T47D (cell line): ENCODE measurements around the gene VTA1.
A peak's percentile ranks its signal among the peaks of the same experiment; 100 is the strongest.
"Not testable (repeated sequence)": the region's sequence is repeated elsewhere in the genome, so short reads cannot be mapped to it uniquely, and the experiment has no call there.

ENCODE experiments used
- DNase-seq, 2 experiments: peaks; one replicate each; pipeline versions ENCODE4 v3.0.0 to v3.0.0-alpha.2; 2011 to 2012; ENCODE audit warnings: low read depth in 1 of 2, low spot score in 1 of 2
- JUND ChIP-seq: IDR thresholded peaks from 2 replicates; pipeline ENCODE4 v1.6.1; 2012; ENCODE audit warnings: low read depth
- in situ Hi-C: cut with HindIII; loops from 2 replicates; pipeline ENCODE4 v1.10.0; 2016; ENCODE audit warnings: low sequenced_read_pairs, low pct_unique_long_range_greater_than_20kb

The VTA1 gene, protein sequence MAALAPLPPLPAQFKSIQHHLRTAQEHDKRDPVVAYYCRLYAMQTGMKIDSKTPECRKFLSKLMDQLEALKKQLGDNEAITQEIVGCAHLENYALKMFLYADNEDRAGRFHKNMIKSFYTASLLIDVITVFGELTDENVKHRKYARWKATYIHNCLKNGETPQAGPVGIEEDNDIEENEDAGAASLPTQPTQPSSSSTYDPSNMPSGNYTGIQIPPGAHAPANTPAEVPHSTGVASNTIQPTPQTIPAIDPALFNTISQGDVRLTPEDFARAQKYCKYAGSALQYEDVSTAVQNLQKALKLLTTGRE

DNA sequence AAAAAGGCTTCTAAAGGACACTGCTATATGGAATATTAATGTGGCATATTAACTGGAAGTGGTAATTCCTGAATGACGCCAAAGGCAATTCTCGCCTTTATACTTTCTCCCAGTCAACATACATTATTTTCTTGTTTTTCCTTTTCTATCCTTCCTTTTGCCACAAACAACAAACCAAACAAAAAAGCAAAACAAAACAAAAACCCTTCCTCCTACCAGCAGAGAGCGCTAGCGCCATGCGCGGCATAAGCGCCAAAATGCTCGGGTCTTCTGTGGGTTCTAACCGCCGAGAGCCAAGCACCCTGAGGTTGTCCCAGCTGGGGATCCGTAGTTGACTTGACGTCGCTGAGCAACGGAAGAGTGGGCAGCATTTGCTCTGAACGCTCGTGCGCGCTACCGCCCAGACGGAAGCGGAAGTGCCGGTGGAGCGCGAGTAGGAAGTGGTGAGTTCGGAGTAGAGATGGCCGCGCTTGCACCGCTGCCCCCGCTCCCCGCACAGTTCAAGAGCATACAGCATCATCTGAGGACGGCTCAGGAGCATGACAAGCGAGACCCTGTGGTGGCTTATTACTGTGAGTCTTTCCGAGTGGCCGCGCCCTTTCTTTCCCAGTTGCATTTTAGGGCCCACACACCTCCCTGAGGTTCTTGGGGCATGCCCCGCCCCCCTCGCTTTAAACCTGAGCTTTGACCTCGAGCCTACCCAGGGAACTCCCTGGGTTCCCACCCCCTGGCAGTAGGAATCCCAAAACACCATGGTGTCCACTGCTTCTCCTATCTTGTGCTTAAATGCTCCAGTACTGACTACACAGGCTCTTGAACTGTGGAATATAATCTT is at the start of gene VTA1, which contains the start of gene NMBR:
Gene VTA1 (plus strand): TSS at position 436 of the 835 bp plus-strand sequence. CDS start 25 bp downstream, at position 461.
Gene NMBR (minus strand): TSS at position 295 of the 835 bp plus-strand sequence. CDS start 58,464 bp downstream, outside the sequence.
- in situ Hi-C loops: no loop called here
- no peak for TF ChIP-seq JUND
- DNase-seq: peak; percentile 52 to 98

DNA sequence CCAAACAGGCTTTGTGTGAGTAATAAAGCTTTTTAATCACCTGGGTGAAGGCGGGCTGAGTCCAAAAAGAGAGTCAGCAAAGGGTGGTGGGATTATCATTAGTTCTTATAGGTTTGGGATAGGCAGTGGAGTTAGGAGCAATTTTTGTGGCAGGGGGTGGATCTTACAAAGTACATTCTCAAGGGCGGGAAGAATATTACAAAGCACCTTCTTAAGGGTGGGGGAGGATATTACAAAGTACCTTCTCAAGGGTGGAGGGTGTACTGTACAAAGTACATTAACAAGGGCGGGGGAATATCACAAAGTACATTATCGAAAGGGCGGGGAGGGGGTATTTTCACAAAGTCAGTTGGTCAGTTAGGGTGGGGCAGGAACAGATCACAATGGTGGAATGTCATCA is 42.2 kb upstream of the VTA1 start:
- DNase-seq, in situ Hi-C loops: not testable (repeated sequence)

DNA sequence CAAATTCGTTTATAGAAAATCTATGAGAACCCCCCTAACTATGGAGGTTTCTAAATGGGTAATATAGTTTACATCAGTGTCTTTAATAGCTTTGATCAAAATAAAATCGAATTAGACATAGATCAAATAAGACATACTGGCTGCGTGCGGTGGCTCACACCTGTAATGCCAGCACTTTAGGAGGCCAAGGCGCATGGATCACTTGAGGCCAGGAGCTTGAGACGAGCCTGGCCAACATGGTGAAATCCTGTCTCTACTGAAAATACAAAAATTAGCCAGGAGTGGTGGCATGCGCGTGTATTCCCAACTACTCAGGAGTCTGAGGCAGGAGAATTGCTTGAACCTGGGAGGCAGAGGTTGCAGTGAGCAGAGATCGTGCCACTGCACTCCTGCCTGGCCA is 36.2 kb upstream of the VTA1 start:
- in situ Hi-C loops, DNase-seq: not testable (repeated sequence)

DNA sequence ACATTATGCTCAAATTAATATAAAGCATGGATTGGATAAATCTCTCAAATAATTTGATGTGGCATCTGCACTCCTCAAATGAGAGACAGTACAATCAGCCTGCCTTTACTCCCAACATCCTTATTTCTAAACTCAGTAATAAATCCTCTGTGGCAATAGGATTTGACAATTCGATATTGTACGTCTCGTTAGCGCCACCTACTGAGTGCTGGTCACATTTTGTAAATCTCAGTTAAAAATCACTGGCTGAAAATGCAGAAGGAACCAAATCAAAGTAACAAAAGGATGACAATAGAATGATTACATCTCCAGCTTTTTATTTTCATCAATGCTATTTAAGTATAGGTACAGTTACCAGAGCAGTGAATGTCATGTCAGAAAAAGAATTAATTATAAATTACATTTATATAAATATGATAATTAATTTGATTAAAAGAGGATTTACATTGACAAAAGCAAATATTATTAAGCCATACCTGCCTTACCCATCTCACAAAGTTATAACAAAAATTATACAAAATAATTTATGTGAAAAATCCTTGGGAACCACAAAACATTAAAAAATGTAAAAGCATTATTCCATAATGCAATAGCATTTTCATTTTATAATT is 34.5 kb upstream of the VTA1 start:
- TF ChIP-seq JUND: no peak
- in situ Hi-C loops: no loop called here
- peak; percentile 27 to 78 for DNase-seq

DNA sequence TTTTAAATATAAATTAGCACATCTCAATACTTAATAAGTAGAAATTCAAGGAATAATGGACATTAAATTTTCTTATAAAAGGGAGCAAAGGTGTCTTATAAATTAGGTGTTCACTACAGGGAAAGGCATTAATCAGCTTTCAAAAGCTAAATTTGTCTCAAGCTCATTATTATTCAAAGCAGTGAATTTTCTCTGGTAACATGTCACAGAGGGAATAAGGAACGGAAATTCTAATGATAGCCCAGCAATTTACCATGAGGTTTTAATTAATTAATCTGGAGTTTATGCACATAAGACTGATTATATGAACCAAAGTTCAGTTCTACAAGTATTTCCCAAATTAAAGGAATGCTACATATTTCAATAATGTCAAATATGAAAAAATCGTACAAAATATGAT is 29.7 kb upstream of the VTA1 start:
- TF ChIP-seq JUND: no peak
- DNase-seq: no peak
- in situ Hi-C loops: no loop called here

DNA sequence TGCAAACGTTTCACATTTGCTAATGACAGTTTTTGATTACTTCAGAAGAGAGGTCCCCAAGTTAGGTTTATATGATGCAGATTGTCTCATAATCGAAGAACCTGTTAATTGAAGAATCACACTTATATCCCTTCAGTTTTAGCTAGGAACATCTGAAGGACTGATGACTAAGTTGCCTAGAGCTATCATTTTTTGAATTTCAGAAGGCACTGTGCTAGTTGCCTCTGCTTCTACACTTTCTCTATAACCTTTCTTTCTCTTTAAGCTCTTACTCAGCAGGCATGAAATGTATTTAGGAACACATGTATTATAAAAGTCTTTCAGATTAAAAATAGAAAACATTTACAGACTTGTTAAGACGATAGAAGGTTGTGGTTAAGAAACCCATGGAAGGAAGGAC is 28.7 kb upstream of the VTA1 start:
- in situ Hi-C loops: no loop called here
- no peak for TF ChIP-seq JUND
- no peak for DNase-seq

DNA sequence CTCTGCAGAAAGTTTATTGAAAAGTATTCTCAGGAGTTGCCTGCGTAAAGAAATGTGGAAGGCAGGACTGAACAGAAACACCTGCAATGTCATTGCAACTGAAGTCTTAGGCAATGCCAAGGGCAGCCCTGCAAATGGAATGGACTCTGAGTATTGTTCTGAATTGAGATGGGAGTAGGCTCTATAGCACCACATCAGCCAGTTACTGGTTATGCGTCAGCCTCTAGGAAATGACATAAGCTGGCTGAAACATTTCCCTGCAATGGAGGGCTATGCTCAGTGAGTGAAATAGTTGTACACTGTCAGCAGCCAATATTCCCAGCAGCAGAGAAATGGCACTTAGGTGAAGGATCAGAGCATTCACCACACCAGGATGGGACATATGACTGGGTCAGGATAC is 28.1 kb upstream of the VTA1 start:
- DNase-seq: no peak
- no peak for TF ChIP-seq JUND
- in situ Hi-C loops: no loop called here

DNA sequence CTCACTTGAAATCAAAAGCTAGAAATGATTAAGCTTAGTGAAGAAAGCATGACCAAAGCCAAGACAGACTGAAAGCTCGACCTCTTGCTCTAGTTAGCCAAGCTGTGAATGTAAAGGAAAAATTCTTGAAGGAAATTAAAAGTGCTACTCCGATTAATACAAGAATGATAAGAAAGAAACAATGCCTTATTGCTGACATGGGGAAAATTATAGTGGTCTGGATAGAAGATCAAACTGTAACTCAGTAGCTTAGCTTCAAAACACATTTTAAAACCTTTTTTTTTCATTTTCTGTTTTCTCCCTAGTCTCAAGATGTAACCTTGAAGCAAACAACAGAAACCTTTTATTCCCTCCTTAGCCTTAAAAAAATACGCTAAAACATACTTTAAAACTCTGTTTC is 25.7 kb upstream of the VTA1 start:
- in situ Hi-C loops: no loop called here
- TF ChIP-seq JUND: no peak
- no peak for DNase-seq

DNA sequence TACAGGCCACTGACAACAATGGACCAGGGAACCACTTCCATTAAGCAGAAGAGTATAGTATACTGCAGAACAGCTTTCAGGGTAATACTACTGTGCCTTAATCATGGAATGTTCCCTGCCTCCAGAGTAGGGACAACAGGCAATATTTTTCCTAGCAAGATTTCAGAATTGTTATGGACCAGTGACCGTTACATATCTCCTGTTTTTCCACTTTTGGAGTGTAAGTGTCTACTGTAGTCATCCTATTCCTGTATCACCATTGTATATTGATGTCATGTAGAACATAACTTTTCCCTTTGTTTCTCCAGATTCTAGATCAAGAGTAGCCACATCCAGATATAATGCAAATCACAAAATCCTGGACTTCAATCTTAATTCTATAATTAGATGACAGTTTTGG is 16.2 kb upstream of the VTA1 start:
- in situ Hi-C loops: no loop called here
- DNase-seq: no peak
- TF ChIP-seq JUND: no peak

DNA sequence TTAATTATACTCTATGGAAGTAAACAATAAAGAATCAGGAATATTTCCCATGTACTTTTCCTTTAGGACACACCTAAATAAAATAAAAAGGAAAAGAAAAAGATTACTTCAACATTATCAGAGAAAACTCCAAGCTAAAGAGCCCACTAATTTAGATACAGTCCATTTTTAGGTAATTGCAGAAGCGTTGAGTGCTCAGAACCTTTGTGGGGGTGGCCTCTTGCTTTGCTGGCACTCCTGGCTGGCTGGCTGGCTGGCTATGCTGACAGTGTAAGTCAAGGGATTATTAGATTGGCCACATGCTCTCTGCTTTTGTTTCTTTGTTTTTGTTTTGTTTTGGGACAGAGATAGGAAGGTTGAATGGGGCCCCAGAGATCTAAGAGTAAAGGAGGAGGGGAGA is 14.4 kb upstream of the VTA1 start, which contains the start of gene GJE1:
Gene GJE1 (plus strand): TSS at position 301 of the 400 bp plus-strand sequence. CDS start 234 bp downstream, outside the sequence.
- in situ Hi-C loops: no loop called here
- no peak for TF ChIP-seq JUND
- no peak for DNase-seq

DNA sequence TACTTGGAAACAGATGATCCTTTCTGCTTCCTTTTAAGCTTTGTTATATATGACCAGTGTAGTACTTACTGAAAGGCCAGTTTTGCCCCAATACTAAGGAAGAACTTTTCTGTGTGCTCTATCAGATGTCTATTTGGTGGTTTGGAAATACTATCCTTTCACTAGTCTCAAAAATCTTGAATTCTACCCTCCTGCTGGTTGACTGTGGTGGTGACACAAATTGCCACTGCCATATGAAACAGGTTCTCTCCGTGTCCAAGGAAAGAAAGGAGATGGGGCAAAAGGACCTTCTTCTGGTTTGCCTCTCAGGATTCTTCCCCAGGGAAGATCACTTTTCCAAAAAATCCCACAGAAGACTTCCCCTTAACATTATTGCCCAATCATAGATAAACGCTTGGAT is 8.2 kb upstream of the VTA1 start:
- no peak for DNase-seq
- in situ Hi-C loops: no loop called here
- TF ChIP-seq JUND: no peak

DNA sequence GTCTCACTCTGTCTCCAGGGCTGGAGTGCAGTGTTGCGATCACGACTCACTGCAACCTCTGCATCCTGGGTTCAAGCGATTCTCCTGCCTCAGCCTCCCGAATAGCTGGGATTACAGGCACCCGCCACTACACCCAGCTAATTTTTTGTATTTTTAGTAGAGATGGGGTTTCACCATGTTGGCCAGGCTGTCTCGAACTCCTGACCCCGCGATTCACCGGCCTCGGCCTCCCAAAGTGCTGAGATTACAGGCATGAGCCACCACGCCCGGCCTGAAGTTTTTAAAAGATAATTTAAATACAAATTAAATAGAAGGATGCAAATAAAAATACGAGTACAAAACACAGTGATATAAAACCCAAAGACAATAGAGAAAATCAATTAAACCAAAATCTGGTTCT is 5.5 kb upstream of the VTA1 start:
- in situ Hi-C loops: not testable (repeated sequence)

DNA sequence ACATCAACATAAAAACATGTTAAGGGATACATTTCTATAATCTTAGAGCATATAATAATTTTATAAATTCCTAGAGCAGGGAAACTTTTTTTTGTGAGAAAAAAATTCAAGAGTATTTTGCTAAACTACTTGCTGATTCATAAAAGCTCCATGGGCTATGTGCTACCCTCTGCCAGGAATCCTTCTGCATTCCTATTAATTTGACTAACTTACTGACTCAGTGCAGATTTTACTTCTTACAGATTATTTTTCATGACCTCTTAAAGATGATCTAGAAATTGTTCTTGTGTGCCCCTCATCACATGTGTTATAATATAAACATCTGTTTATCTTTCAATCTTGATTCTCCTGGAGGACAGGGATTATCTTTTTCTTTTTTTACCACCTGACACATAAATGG is 5.7 kb downstream of the VTA1 start:
- in situ Hi-C loops: no loop called here
- no peak for DNase-seq
- TF ChIP-seq JUND: no peak

More for the DNA sequence above, 5.5 kb upstream of the VTA1 start:
- not testable (repeated sequence) for DNase-seq
